HG03571 (cell line): ENCODE measurements around the gene M1AP.

Experiments used
- ATAC-seq: cut with Tn5 transposase; IDR thresholded peaks from one replicate; pipeline ENCODE4 v1.9.1; 2021; ENCODE audit not compliant: unreplicated experiment

M1AP gene

GRCh38 chr2:74507926-74508520 is 140.1 kb downstream of the M1AP start:
- peak; percentile 2 for ATAC-seq
